ENCODE data around the gene PTPRZ1. TPM values are rescaled to one million over a fixed set of nuclear protein-coding genes. Genes with fewer than 3 reads are reported as not detected.

PTPRZ1 gene
- total RNA-seq, 1 donor from 2014 or later = 8.1 TPM

DNA sequence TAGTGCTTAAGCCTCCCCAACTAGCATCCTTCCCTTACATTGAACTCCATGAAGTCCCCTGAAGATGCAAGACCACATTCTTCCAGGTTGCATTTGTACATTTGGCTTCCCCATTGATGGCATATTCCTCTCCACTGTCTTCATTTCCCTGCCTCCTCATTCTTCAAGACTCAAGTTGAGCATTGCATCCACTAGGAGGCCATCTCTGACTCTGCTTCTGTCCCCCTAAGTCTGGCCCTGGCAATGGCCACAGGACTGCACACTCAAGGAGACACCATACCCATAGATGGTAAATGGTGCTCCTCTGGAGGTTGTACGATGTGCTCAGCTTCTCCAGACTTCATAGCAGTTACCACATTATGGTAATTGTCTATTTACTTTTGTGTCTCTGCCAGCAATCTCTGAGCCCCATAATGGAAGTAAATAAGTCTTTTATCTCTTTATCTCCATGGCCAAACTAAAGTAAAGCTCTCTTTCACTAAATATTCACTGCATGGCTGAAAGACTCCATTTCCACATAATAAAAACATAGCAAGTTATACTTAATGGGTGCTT lies 112.6 kb downstream of the PTPRZ1 start:
- no peaks in the 10 kb centered on the region for H3K27me3 ChIP-seq
- H3K4me3 ChIP-seq = no peak overlapping the region
- no peaks in the 10 kb centered on the region for H3K4me1 ChIP-seq
- H3K27ac ChIP-seq = no peak overlapping the region
- TF ChIP-seq POLR2AphosphoS5 (IDR thresholded peaks at IDR 0.05; ENCODE audit: insufficient read depth in 1 of 2, low read depth in 1 of 2) (no peak), POLR2A (IDR thresholded peaks at IDR 0.05) (no peak)
- TF ChIP-seq, protein P1, sequence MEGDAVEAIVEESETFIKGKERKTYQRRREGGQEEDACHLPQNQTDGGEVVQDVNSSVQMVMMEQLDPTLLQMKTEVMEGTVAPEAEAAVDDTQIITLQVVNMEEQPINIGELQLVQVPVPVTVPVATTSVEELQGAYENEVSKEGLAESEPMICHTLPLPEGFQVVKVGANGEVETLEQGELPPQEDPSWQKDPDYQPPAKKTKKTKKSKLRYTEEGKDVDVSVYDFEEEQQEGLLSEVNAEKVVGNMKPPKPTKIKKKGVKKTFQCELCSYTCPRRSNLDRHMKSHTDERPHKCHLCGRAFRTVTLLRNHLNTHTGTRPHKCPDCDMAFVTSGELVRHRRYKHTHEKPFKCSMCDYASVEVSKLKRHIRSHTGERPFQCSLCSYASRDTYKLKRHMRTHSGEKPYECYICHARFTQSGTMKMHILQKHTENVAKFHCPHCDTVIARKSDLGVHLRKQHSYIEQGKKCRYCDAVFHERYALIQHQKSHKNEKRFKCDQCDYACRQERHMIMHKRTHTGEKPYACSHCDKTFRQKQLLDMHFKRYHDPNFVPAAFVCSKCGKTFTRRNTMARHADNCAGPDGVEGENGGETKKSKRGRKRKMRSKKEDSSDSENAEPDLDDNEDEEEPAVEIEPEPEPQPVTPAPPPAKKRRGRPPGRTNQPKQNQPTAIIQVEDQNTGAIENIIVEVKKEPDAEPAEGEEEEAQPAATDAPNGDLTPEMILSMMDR (IDR thresholded peaks at IDR 0.05) = no peak
- H3K9me3 ChIP-seq = no peaks in the 10 kb centered on the region
- DNase-seq (ENCODE audit: extremely low spot score in 2 of 2) = no peak
- no peaks in the 10 kb centered on the region for H3K36me3 ChIP-seq
- intact Hi-C loops (cut with DNase I) = no loop called here

GRCh38 chr7:121992068-121992467 lies 119.1 kb downstream of the PTPRZ1 start:
- Histone ChIP-seq H3K4me1 (no peaks in the 10 kb centered on the region), H3K27ac (no peak overlapping the region), H3K36me3 (no peaks in the 10 kb centered on the region), H3K9me3 (no peaks in the 10 kb centered on the region), H3K4me3 (no peak overlapping the region), H3K27me3 (no peaks in the 10 kb centered on the region)
- DNase-seq (ENCODE audit: extremely low spot score in 2 of 2) = no peak
- intact Hi-C loops (cut with DNase I) = no loop called here
- TF ChIP-seq POLR2A (IDR thresholded peaks at IDR 0.05) (no peak), POLR2AphosphoS5 (IDR thresholded peaks at IDR 0.05; ENCODE audit: insufficient read depth in 1 of 2, low read depth in 1 of 2) (no peak)
- TF ChIP-seq, protein P1 (IDR thresholded peaks at IDR 0.05) = no peak

GRCh38 chr7:121994625-121995410 lies 121.9 kb downstream of the PTPRZ1 start:
- Histone ChIP-seq H3K4me1 (no peaks in the 10 kb centered on the region), H3K27me3 (no peaks in the 10 kb centered on the region), H3K27ac (no peak overlapping the region), H3K4me3 (no peak overlapping the region), H3K9me3 (no peaks in the 10 kb centered on the region), H3K36me3 (no peaks in the 10 kb centered on the region)
- DNase-seq (ENCODE audit: extremely low spot score in 2 of 2) = no peak
- intact Hi-C loops (cut with DNase I) = no loop called here
- TF ChIP-seq, protein P1 (IDR thresholded peaks at IDR 0.05) = peak; percentile 21 to 38 (median 33)
- TF ChIP-seq POLR2A (IDR thresholded peaks at IDR 0.05) (no peak), POLR2AphosphoS5 (IDR thresholded peaks at IDR 0.05; ENCODE audit: insufficient read depth in 1 of 2, low read depth in 1 of 2) (no peak)

DNA sequence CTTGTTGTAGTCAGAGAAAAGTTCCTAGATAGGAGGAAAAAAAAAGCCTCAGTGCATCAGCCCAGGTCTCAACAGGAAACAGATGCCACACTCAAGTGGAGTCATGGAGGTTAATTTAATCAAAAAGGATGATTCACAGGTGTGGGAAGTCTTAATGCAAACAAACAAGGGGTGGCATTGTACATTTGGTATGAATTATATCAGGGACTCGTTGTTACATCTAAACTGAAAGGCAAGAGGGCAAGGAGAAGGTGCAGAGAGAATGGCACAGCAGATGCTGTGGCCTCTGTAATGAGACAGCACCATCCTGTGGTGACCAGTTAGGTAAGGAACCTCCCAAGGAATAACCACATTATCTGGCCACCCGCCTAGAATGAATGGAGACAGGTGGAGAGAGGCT lies 133.7 kb downstream of the PTPRZ1 start:
- H3K4me3 ChIP-seq = no peak overlapping the region
- no peak for DNase-seq (ENCODE audit: extremely low spot score in 2 of 2)
- intact Hi-C loops (cut with DNase I) = no loop called here
- no peaks in the 10 kb centered on the region for H3K36me3 ChIP-seq
- H3K9me3 ChIP-seq = no peaks in the 10 kb centered on the region
- TF ChIP-seq, protein P1 (IDR thresholded peaks at IDR 0.05) = no peak
- TF ChIP-seq POLR2A (IDR thresholded peaks at IDR 0.05) = no peak
- no peak for TF ChIP-seq POLR2AphosphoS5 (IDR thresholded peaks at IDR 0.05; ENCODE audit: insufficient read depth in 1 of 2, low read depth in 1 of 2)
- H3K4me1 ChIP-seq = no peaks in the 10 kb centered on the region
- H3K27me3 ChIP-seq = no peaks in the 10 kb centered on the region
- no peak overlapping the region for H3K27ac ChIP-seq

DNA sequence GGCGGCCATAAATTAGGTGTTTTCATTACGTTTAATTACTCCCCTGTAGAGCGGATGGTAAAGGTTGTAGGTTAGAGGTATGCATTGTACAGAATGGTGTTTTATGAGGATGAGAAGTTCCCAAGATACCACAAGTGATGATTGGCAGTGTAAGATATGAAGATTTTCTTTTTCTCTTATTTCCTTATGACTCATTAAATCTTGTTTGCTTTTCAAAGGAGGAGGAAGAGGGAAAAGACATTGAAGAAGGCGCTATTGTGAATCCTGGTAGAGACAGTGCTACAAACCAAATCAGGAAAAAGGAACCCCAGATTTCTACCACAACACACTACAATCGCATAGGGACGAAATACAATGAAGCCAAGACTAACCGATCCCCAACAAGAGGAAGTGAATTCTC lies 137.2 kb downstream of the PTPRZ1 start:
- no peak overlapping the region for H3K4me3 ChIP-seq
- no peak overlapping the region for H3K27ac ChIP-seq
- intact Hi-C loops (cut with DNase I) = no loop called here
- TF ChIP-seq POLR2AphosphoS5 (IDR thresholded peaks at IDR 0.05; ENCODE audit: insufficient read depth in 1 of 2, low read depth in 1 of 2) = no peak
- TF ChIP-seq POLR2A (IDR thresholded peaks at IDR 0.05) = no peak
- TF ChIP-seq, protein P1 (IDR thresholded peaks at IDR 0.05) = no peak
- no peaks in the 10 kb centered on the region for H3K4me1 ChIP-seq
- H3K27me3 ChIP-seq = no peaks in the 10 kb centered on the region
- no peak for DNase-seq (ENCODE audit: extremely low spot score in 2 of 2)
- H3K9me3 ChIP-seq = no peaks in the 10 kb centered on the region
- no peaks in the 10 kb centered on the region for H3K36me3 ChIP-seq

Measured in vagina (tissue), 2 donors.